SH-SY5Y (cell line): ENCODE results near the gene CATSPERE.

ENCODE experiments used
- GATA2 ChIP-seq: IDR thresholded peaks from 2 replicates; pipeline ENCODE4 v1.6.1; 2011; ENCODE audit warnings: mild to moderate bottlenecking, low read depth, low read length
- GATA3 ChIP-seq: IDR thresholded peaks from 2 replicates; pipeline ENCODE4 v1.6.1; 2011; ENCODE audit warnings: low read depth, mild to moderate bottlenecking, low read length, moderate library complexity

GRCh38 chr1:244497805-244498204 lies 36.7 kb downstream of the CATSPERE start:
- TF ChIP-seq GATA3 (no peak), GATA2 (no peak)
